GM23338 (cell line): ENCODE measurements around the gene ATXN7. TPM values are rescaled to one million over a fixed set of nuclear protein-coding genes. Genes with fewer than 3 reads are reported as not detected.

Experiments used
- ATAC-seq: fragments of 200-7000 bp; cut with Tn5 transposase; 3 replicates; pipeline ENCODE4 v1.9.1; 2020
- DNase-seq: peaks from one replicate; pipeline ENCODE4 v3.0.0-alpha.2; 2015; ENCODE audit warnings: low spot score
- H2AFZ ChIP-seq: fragments of 200-600 bp; sonication (generic); 2 replicates; pipeline ENCODE4 v1.8.0; 2016; ENCODE audit warnings: antibody characterized with exemption, mild to moderate bottlenecking, moderate library complexity
- H3F3A ChIP-seq: fragments of 200-600 bp; sonication (generic); replicated peaks from 2 replicates; pipeline ENCODE4 v1.8.0; 2017; ENCODE audit warnings: antibody characterized with exemption, mixed run types, low read depth
- H3K27ac ChIP-seq: fragments of 200-600 bp; sonication (generic); 2 replicates; pipeline ENCODE4 v1.6.1; 2016; ENCODE audit warnings: low read depth
- H3K27me3 ChIP-seq: fragments of 200-600 bp; sonication (generic); 2 replicates; pipeline ENCODE4 v1.8.0; 2016; ENCODE audit warnings: mild to moderate bottlenecking, mixed run types, moderate library complexity; ENCODE audit not compliant: insufficient read depth
- H3K36me3 ChIP-seq: fragments of 200-600 bp; sonication (generic); 2 replicates; pipeline ENCODE4 v1.8.0; 2016; ENCODE audit warnings: mild to moderate bottlenecking; ENCODE audit not compliant: insufficient read depth
- H3K4me1 ChIP-seq: fragments of 200-600 bp; sonication (generic); 2 replicates; pipeline ENCODE4 v1.8.0; 2016; ENCODE audit warnings: mild to moderate bottlenecking, moderate library complexity; ENCODE audit not compliant: insufficient read depth
- H3K4me2 ChIP-seq: fragments of 200-600 bp; sonication (generic); 2 replicates; pipeline ENCODE4 v1.7.1; 2017; ENCODE audit warnings: mixed run types
- H3K4me3 ChIP-seq: fragments of 200-600 bp; sonication (generic); 2 replicates; pipeline ENCODE4 v1.6.1; 2016; ENCODE audit warnings: mixed run types
- H3K79me2 ChIP-seq: fragments of 200-600 bp; sonication (generic); replicated peaks from 2 replicates; pipeline ENCODE4 v1.8.0; 2017; ENCODE audit warnings: mild to moderate bottlenecking; ENCODE audit not compliant: insufficient read depth
- H3K9me2 ChIP-seq: fragments of 200-600 bp; sonication (generic); 2 replicates; pipeline ENCODE4 v1.8.0; 2017; ENCODE audit not compliant: insufficient read depth
- H4K20me1 ChIP-seq: fragments of 200-600 bp; sonication (generic); replicated peaks from 2 replicates; pipeline ENCODE4 v1.8.0; 2017; ENCODE audit warnings: mild to moderate bottlenecking; ENCODE audit not compliant: insufficient read depth
- H3K27ac Mint-ChIP-seq: 2 replicates; pipeline ENCODE4 v1.8.0; 2020; ENCODE audit warnings: inconsistent platforms, mild to moderate bottlenecking, moderate library complexity, mixed read lengths
- H3K27me3 Mint-ChIP-seq: 3 replicates; pipeline ENCODE4 v1.8.0; 2022; ENCODE audit warnings: low read depth, mild to moderate bottlenecking, moderate library complexity, mixed read lengths, inconsistent platforms; ENCODE audit not compliant: insufficient read depth, poor library complexity
- H3K36me3 Mint-ChIP-seq: 3 replicates; pipeline ENCODE4 v1.8.0; 2021; ENCODE audit warnings: low read depth, mild to moderate bottlenecking, inconsistent platforms, moderate library complexity, mixed read lengths
- H3K4me1 Mint-ChIP-seq: 3 replicates; pipeline ENCODE4 v1.8.0; 2020; ENCODE audit warnings: mild to moderate bottlenecking, inconsistent platforms, mixed read lengths
- H3K4me3 Mint-ChIP-seq: 3 replicates; pipeline ENCODE4 v1.8.0; 2021; ENCODE audit warnings: moderate library complexity, mild to moderate bottlenecking, inconsistent platforms, mixed read lengths
- H3K9me3 Mint-ChIP-seq: 3 replicates; pipeline ENCODE4 v1.8.0; 2020; ENCODE audit warnings: moderate library complexity, mild to moderate bottlenecking, inconsistent platforms, mixed read lengths
- ETS1 ChIP-seq: IDR thresholded peaks from 2 replicates; pipeline ENCODE4 v1.6.1; 2016; ENCODE audit warnings: antibody characterized with exemption
- JUNB ChIP-seq: IDR thresholded peaks from one replicate; pipeline ENCODE4 v1.6.1; 2016; ENCODE audit warnings: antibody characterized with exemption; ENCODE audit not compliant: unreplicated experiment
- REST ChIP-seq: IDR thresholded peaks from one replicate; pipeline ENCODE4 v1.6.1; 2018; ENCODE audit warnings: antibody characterized with exemption; ENCODE audit not compliant: unreplicated experiment
- STAT1 ChIP-seq: IDR thresholded peaks from one replicate; pipeline ENCODE4 v1.6.1; 2016; ENCODE audit warnings: antibody characterized with exemption; ENCODE audit not compliant: unreplicated experiment
- ZNF114 ChIP-seq: fragments of 250-450 bp; sonication (Bioruptor Pico); IDR thresholded peaks from 2 replicates; pipeline ENCODE4 v1.5.0; 2020; ENCODE audit warnings: mild to moderate bottlenecking, moderate library complexity
- polyA plus RNA-seq: library from polyadenylated mRNA; unstranded; fragments of >200 nt; fragmentation: Nextera tagmentation; extraction: Ambion mirVana; gene quantifications from 2 replicates; pipeline ENCODE4 v1.2.1, GENCODE V29; 2016
- total RNA-seq: library from RNA; depleted of rRNA; stranded (reverse); fragments of >200 nt; shearing (Covaris generic); gene quantifications from 2 replicates; pipeline ENCODE4 v1.2.3, GENCODE V29; 2014

Gene ATXN7
- total and polyA plus RNA-seq, 2 experiments from 2014 or later = 4.0 to 17.2 TPM

- TF ChIP-seq REST (no peak), JUNB (no peak), ZNF114 (CRISPR knock-in tag) (no peak), ETS1 (no peak), STAT1 (no peak)
Measured at GRCh38 chr3:63832395-63832794, 31.3 kb upstream of the ATXN7 start (continued).

GRCh38 chr3:63841704-63842103 is 22.0 kb upstream of the ATXN7 start:
- H3K27me3 Mint-ChIP-seq = peaks cover 2% of the 10 kb centered on the region

More at GRCh38 chr3:63841704-63842103, 22.0 kb upstream of the ATXN7 start:
- Histone ChIP-seq H3K27me3 (no peaks in the 10 kb centered on the region), H3K4me2 (no peak overlapping the region), H3K27ac (no peak overlapping the region), H2AFZ (no peak overlapping the region), H3F3A (no peaks in the 10 kb centered on the region), H3K4me3 (no peak overlapping the region), H3K4me1 (no peaks in the 10 kb centered on the region), H3K9me2 (no peaks in the 10 kb centered on the region), H3K79me2 (peaks cover 14% of the 10 kb centered on the region), H4K20me1 (no peaks in the 10 kb centered on the region), H3K36me3 (no peaks in the 10 kb centered on the region)
- Mint-ChIP-seq H3K9me3 (peaks cover 3% of the 10 kb centered on the region; the same call in 1 of the 3 replicates), H3K4me3 (no peak overlapping the region), H3K4me1 (peaks cover 4% of the 10 kb centered on the region; the same call in 2 of the 3 replicates), H3K36me3 (peaks cover 8% of the 10 kb centered on the region; the same call in 2 of the 3 replicates), H3K27ac (no peak overlapping the region)
- TF ChIP-seq REST = no peak
- no peak for DNase-seq
- ATAC-seq = no peak
